SK-N-SH treated with all-trans-retinoic acid at 6 μM for 48 hours (cell line): ENCODE results near the gene KRTAP12-2.

Source experiments
- ATAC-seq: fragments of 200-7000 bp; cut with Tn5 transposase; 3 replicates; pipeline ENCODE4 v1.9.1; 2020; ENCODE audit warnings: mild to moderate bottlenecking, moderate library complexity
- ARNTL ChIP-seq: fragments of 450-650 bp; formaldehyde crosslinking; IDR thresholded peaks from 2 replicates; pipeline ENCODE4 v1.5.0; 2020; ENCODE audit warnings: low read depth, mild to moderate bottlenecking, moderate library complexity, borderline replicate concordance
- BACH2 ChIP-seq: fragments of 250-450 bp; sonication (Bioruptor Pico); IDR thresholded peaks from 2 replicates; pipeline ENCODE4 v1.9.0; 2021; ENCODE audit warnings: mild to moderate bottlenecking, borderline replicate concordance
- CREB5 ChIP-seq: fragments of 250-450 bp; sonication (Bioruptor Pico); IDR thresholded peaks from 2 replicates; pipeline ENCODE4 v1.5.1; 2020; ENCODE audit warnings: low read depth, mild to moderate bottlenecking, moderate library complexity
- CSDC2 ChIP-seq: fragments of 250-450 bp; sonication (Bioruptor Pico); IDR thresholded peaks from 2 replicates; pipeline ENCODE4 v1.5.0; 2020; ENCODE audit warnings: mild to moderate bottlenecking, moderate library complexity
- CSRNP3 ChIP-seq: fragments of 250-450 bp; sonication (Bioruptor Pico); IDR thresholded peaks from 2 replicates; pipeline ENCODE4 v1.5.1; 2021; ENCODE audit warnings: mild to moderate bottlenecking, moderate library complexity
- ESRRG ChIP-seq: fragments of 250-450 bp; sonication (Bioruptor Pico); IDR thresholded peaks from 2 replicates; pipeline ENCODE4 v1.6.1; 2021; ENCODE audit warnings: mild to moderate bottlenecking
- ISL1 ChIP-seq: fragments of 250-450 bp; sonication (Bioruptor Pico); IDR thresholded peaks from 2 replicates; pipeline ENCODE4 v2.1.2; 2022; ENCODE audit warnings: mild to moderate bottlenecking, moderate library complexity
- OSR1 ChIP-seq: fragments of 250-450 bp; sonication (Bioruptor Pico); IDR thresholded peaks from 2 replicates; pipeline ENCODE4 v1.8.0; 2022; ENCODE audit warnings: moderate library complexity, mild to moderate bottlenecking, inconsistent platforms
- PATZ1 ChIP-seq: fragments of 250-450 bp; sonication (Bioruptor Pico); IDR thresholded peaks from 2 replicates; pipeline ENCODE4 v1.8.0; 2020; ENCODE audit warnings: mild to moderate bottlenecking, moderate library complexity, borderline replicate concordance
- POU6F1 ChIP-seq: fragments of 250-450 bp; sonication (Bioruptor Pico); IDR thresholded peaks from 2 replicates; pipeline ENCODE4 v1.8.0; 2021; ENCODE audit warnings: low read depth, mild to moderate bottlenecking, moderate library complexity, borderline replicate concordance
- SNAI2 ChIP-seq: fragments of 250-450 bp; sonication (Bioruptor Pico); IDR thresholded peaks from 2 replicates; pipeline ENCODE4 v1.5.0; 2020; ENCODE audit warnings: mild to moderate bottlenecking, moderate library complexity
- TCF4 ChIP-seq: fragments of 250-450 bp; sonication (Bioruptor Pico); IDR thresholded peaks from 2 replicates; pipeline ENCODE4 v1.8.0; 2021; ENCODE audit warnings: mild to moderate bottlenecking, moderate library complexity, borderline replicate concordance
- TOX ChIP-seq: fragments of 250-450 bp; sonication (Bioruptor Pico); IDR thresholded peaks from 2 replicates; pipeline ENCODE4 v1.8.0; 2021; ENCODE audit warnings: mild to moderate bottlenecking, moderate library complexity, borderline replicate concordance
- TSHZ2 ChIP-seq: fragments of 250-450 bp; sonication (Bioruptor Pico); IDR thresholded peaks from 2 replicates; pipeline ENCODE4 v1.5.0; 2020; ENCODE audit warnings: mild to moderate bottlenecking, moderate library complexity
- ZC3H10 ChIP-seq: fragments of 250-450 bp; sonication (Bioruptor Pico); IDR thresholded peaks from 2 replicates; pipeline ENCODE4 v1.5.1; 2021; ENCODE audit warnings: mild to moderate bottlenecking, moderate library complexity
- ZFP3 ChIP-seq: fragments of 250-450 bp; sonication (Bioruptor Pico); IDR thresholded peaks from 2 replicates; pipeline ENCODE4 v1.5.0; 2020; ENCODE audit warnings: mild to moderate bottlenecking, moderate library complexity
- ZFP30 ChIP-seq: fragments of 450-650 bp; formaldehyde crosslinking; IDR thresholded peaks from 2 replicates; pipeline ENCODE4 v1.5.0; 2022; ENCODE audit warnings: mild to moderate bottlenecking, moderate library complexity
- ZNF565 ChIP-seq: fragments of 450-650 bp; formaldehyde crosslinking; conservative IDR thresholded peaks from 2 replicates; pipeline ENCODE4 v1.5.0; 2020; ENCODE audit warnings: low read depth, mild to moderate bottlenecking, moderate library complexity
- ZNF70 ChIP-seq: fragments of 450-650 bp; formaldehyde crosslinking; IDR thresholded peaks from 2 replicates; pipeline ENCODE4 v1.5.0; 2020; ENCODE audit warnings: mild to moderate bottlenecking, moderate library complexity
- ZNF8 ChIP-seq: fragments of 450-650 bp; formaldehyde crosslinking; IDR thresholded peaks from 2 replicates; pipeline ENCODE4 v1.5.0; 2020; ENCODE audit warnings: mild to moderate bottlenecking, moderate library complexity

KRTAP12-2 gene

GRCh38 chr21:44694776-44695175 lies 28.0 kb upstream of the KRTAP12-2 start:
- ATAC-seq = no peak
- TF ChIP-seq TSHZ2 (CRISPR knock-in tag) (no peak), ARNTL (CRISPR knock-in tag) (no peak), ZNF8 (no peak), CSDC2 (no peak), CSRNP3 (CRISPR knock-in tag) (no peak), ESRRG (CRISPR knock-in tag) (no peak), ZFP3 (no peak), TOX (CRISPR knock-in tag) (no peak), PATZ1 (CRISPR knock-in tag) (no peak), POU6F1 (no peak), ZNF70 (CRISPR knock-in tag) (no peak), BACH2 (no peak), SNAI2 (CRISPR knock-in tag) (no peak), CREB5 (CRISPR knock-in tag) (no peak), ZNF565 (CRISPR knock-in tag) (no peak), ISL1 (CRISPR knock-in tag) (no peak), ZFP30 (CRISPR knock-in tag) (no peak), ZC3H10 (no peak), TCF4 (no peak), OSR1 (no peak)

- no peak for ATAC-seq
- TF ChIP-seq ZNF70 (CRISPR knock-in tag) (no peak), TCF4 (no peak), PATZ1 (CRISPR knock-in tag) (no peak), TSHZ2 (CRISPR knock-in tag) (no peak), ZNF8 (no peak), ZFP3 (no peak), SNAI2 (CRISPR knock-in tag) (no peak)
Observed at GRCh38 chr21:44692798-44693512, 26.2 kb upstream of the KRTAP12-2 start.
